OCI-LY3 (cell line): ENCODE data around the gene NEDD4L.
A peak's percentile ranks its signal among the peaks of the same experiment; 100 is the strongest.

Experiments
- H2AFZ ChIP-seq: fragments of 200-600, 300-600 bp; shearing (Covaris generic); 2 replicates; pipeline ENCODE4 v1.6.0; 2014; ENCODE audit warnings: antibody characterized with exemption, low read depth, low read length
- H3K27ac ChIP-seq: fragments of 200-600, 300-600 bp; sonication (generic); 2 replicates; pipeline ENCODE4 v1.5.1; 2014; ENCODE audit warnings: mild to moderate bottlenecking, low read length, moderate library complexity, mixed read lengths
- H3K27me3 ChIP-seq: fragments of 200-600, 300-600 bp; sonication (generic); 2 replicates; pipeline ENCODE4 v1.6.1; 2014; ENCODE audit warnings: low read depth, low read length, mixed read lengths
- H3K36me3 ChIP-seq: fragments of 200-600, 300-600 bp; sonication (generic); replicated peaks from 2 replicates; pipeline ENCODE3; 2014; ENCODE audit warnings: low read depth, low read length, mixed read lengths
- H3K4me1 ChIP-seq: fragments of 300-600, 200-600 bp; sonication (generic); 2 replicates; pipeline ENCODE4 v1.6.1; 2014; ENCODE audit warnings: low read length, mixed read lengths
- H3K4me2 ChIP-seq: fragments of 200-600, 300-600 bp; sonication (generic); 2 replicates; pipeline ENCODE4 v1.6.1; 2014; ENCODE audit warnings: low read length, mixed read lengths
- H3K4me3 ChIP-seq: fragments of 300-600, 200-600 bp; sonication (generic); 2 replicates; pipeline ENCODE4 v1.5.1; 2014; ENCODE audit warnings: antibody characterized with exemption, mild to moderate bottlenecking, low read length, moderate library complexity
- H3K79me2 ChIP-seq: fragments of 300-600, 200-600 bp; shearing (Covaris generic); 2 replicates; pipeline ENCODE4 v1.6.1; 2014; ENCODE audit warnings: mild to moderate bottlenecking, low read length, mixed read lengths
- H3K9ac ChIP-seq: fragments of 300-600, 200-600 bp; shearing (Covaris generic); 2 replicates; pipeline ENCODE4 v1.6.0; 2014; ENCODE audit warnings: mild to moderate bottlenecking, low read length, moderate library complexity
- H3K9me3 ChIP-seq: fragments of 200-600, 300-600 bp; shearing (Covaris generic); 2 replicates; pipeline ENCODE4 v1.6.1; 2014; ENCODE audit warnings: low read length, mixed read lengths; ENCODE audit not compliant: insufficient read depth
- H4K20me1 ChIP-seq: fragments of 200-600, 300-600 bp; sonication (generic); 2 replicates; pipeline ENCODE4 v1.6.1; 2016; ENCODE audit warnings: low read length, mixed read lengths; ENCODE audit not compliant: insufficient read depth
- CTCF ChIP-seq: fragments of 200-600, 300-600 bp; sonication (generic); IDR thresholded peaks from 2 replicates; pipeline ENCODE4 v1.5.1; 2014; ENCODE audit warnings: antibody characterized with exemption, low read length, low read depth
- EZH2phosphoT487 ChIP-seq: fragments of 200-600 bp; shearing (Covaris generic); IDR thresholded peaks from 2 replicates; pipeline ENCODE4 v1.6.1; 2018; ENCODE audit warnings: antibody characterized with exemption, mixed run types, low read depth

NEDD4L gene

DNA sequence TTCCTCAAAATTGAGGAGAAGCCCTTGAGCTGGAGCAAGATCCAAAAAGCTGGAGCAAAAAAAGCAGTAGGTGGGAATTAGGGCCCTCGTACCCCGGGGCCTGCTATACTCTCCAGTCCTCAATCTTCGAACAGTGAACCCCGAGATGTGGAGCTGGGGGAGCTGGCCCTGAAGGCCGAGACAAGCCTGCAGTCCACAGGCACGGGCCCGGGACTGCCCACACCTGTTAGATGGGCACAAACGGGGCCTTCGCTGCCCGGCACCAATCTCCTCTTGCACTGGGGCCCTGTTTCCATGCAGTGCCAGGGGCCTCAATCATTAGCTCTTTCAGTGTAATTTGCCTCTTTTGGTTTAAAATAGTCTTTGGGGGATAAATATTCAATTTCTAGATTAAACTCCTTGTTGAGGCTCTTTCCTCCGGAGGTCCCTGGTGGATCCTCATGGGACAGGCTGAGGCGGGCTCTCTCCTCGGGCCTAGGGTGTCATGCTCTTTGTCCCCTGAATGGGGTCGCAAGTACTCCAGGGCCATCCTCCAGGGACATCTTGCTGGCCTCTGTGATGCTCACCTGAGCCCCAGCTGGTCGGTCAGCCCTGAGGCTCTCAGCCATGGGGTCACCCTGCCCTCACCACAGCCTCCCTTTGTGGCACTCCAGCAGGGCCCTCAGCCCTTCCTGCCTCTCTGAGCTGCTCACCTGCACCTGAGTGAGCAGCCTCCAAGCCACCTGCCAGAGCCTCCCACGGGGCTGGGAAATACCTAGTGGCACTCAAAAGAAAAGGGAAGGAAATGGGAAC is 361.3 kb downstream of the NEDD4L start:
- no peaks in the 10 kb centered on the region for H3K9me3 ChIP-seq
- no peaks in the 10 kb centered on the region for H3K79me2 ChIP-seq
- peaks cover 13% of the 10 kb centered on the region; the same call in 1 of the 2 replicates for H3K27me3 ChIP-seq
- peaks cover 3% of the 10 kb centered on the region for H3K36me3 ChIP-seq
- no peaks in the 10 kb centered on the region for H4K20me1 ChIP-seq
- H3K4me1 ChIP-seq, result peaks cover 17% of the 10 kb centered on the region
- TF ChIP-seq CTCF, result no peak
- TF ChIP-seq EZH2phosphoT487, result no peak
- H3K27ac ChIP-seq, result no peak overlapping the region
- H3K4me2 ChIP-seq, result no peak overlapping the region
- no peak overlapping the region for H2AFZ ChIP-seq
- no peak overlapping the region for H3K9ac ChIP-seq
- H3K4me3 ChIP-seq, result no peak overlapping the region

DNA sequence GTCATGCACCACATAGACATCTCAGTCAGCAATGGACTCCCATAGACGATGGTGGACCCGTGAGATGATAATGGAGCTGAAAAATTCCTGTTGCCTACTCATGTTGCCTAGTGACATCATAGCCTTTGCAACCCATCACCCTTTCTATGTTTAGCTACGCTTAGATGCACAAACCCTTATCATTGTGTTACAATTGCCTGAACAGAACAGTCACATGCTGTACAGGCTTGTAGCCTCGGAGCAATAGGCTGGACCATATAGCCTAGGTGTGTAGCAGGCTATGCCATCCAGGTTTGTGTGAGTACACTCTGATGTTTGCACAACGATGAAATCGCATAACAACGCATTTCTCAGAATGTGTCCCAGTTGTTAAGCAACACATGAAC is 363.2 kb downstream of the NEDD4L start:
- no peak overlapping the region for H3K9ac ChIP-seq
- H4K20me1 ChIP-seq, result no peaks in the 10 kb centered on the region
- peaks cover 5% of the 10 kb centered on the region; the same call in 1 of the 2 replicates for H3K4me1 ChIP-seq
- no peak overlapping the region for H3K4me3 ChIP-seq
- no peak overlapping the region for H3K27ac ChIP-seq
- H3K9me3 ChIP-seq, result no peaks in the 10 kb centered on the region
- H3K27me3 ChIP-seq, result peaks cover 16% of the 10 kb centered on the region; the same call in 1 of the 2 replicates
- H3K79me2 ChIP-seq, result no peaks in the 10 kb centered on the region
- no peak overlapping the region for H3K4me2 ChIP-seq
- TF ChIP-seq EZH2phosphoT487 (no peak), CTCF (no peak)
- no peak overlapping the region for H2AFZ ChIP-seq
- no peaks in the 10 kb centered on the region for H3K36me3 ChIP-seq

DNA sequence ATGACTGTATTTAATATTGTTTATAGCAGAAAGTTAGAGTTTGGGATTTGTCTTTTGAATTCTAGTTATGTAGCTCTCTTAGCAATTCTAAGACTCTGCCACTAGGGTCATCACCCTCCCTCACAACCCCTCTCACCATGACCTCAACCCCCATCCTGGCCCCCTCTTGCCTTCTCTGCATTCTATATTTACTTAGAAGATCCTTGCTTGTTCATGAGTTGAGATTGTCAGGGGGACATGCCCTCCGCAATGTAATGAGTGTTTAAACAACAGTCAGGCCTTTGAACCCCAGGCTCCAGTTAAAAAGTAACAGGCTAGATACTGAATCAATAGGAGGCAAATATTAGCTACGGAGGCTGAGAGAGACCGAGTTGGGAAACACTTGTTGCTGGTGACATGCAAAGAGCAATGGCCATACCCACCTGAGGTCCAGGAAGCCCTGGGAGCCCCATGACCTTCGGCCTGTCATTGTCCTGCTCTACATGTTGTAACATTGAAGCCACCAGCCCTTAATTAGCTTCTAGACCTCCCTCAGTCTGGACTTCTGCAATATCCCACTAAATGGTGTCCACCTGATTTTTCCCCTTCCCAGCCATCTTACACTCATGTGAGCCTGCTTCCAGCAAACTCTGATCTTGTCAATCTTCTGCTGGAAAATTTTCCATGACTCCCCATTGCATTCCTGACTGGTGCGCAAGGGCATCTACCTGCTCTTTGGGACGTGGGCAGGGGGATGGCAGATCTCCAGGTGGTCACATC is 363.8 kb downstream of the NEDD4L start:
- H3K9me3 ChIP-seq, result no peaks in the 10 kb centered on the region
- no peak overlapping the region for H3K4me3 ChIP-seq
- no peak for TF ChIP-seq EZH2phosphoT487
- 0 out of 2 replicates have a peak, but pooled peaks have one; percentile 14 for TF ChIP-seq CTCF
- H4K20me1 ChIP-seq, result no peaks in the 10 kb centered on the region
- H3K27me3 ChIP-seq, result peaks cover 20% of the 10 kb centered on the region; the same call in 1 of the 2 replicates
- H3K4me2 ChIP-seq, result no peak overlapping the region
- H3K4me1 ChIP-seq, result peaks cover 5% of the 10 kb centered on the region; the same call in 1 of the 2 replicates
- H3K9ac ChIP-seq, result no peak overlapping the region
- no peak overlapping the region for H2AFZ ChIP-seq
- no peaks in the 10 kb centered on the region for H3K79me2 ChIP-seq
- no peak overlapping the region for H3K27ac ChIP-seq
- H3K36me3 ChIP-seq, result no peaks in the 10 kb centered on the region

GRCh38 chr18:58408665-58409064 is 364.6 kb downstream of the NEDD4L start:
- no peaks in the 10 kb centered on the region for H3K36me3 ChIP-seq
- H2AFZ ChIP-seq, result no peak overlapping the region
- H4K20me1 ChIP-seq, result no peaks in the 10 kb centered on the region
- no peak overlapping the region for H3K4me2 ChIP-seq
- TF ChIP-seq EZH2phosphoT487, result no peak
- TF ChIP-seq CTCF, result no peak
- no peak overlapping the region for H3K9ac ChIP-seq
- H3K9me3 ChIP-seq, result no peaks in the 10 kb centered on the region
- H3K27me3 ChIP-seq, result peaks cover 28% of the 10 kb centered on the region
- H3K4me1 ChIP-seq, result peaks cover 5% of the 10 kb centered on the region; the same call in 1 of the 2 replicates
- H3K27ac ChIP-seq, result no peak overlapping the region
- H3K4me3 ChIP-seq, result no peak overlapping the region
- no peaks in the 10 kb centered on the region for H3K79me2 ChIP-seq
